Smooth muscle cell (in vitro differentiated cells): ENCODE data around the gene PIPOX. TPM values are rescaled to one million over a fixed set of nuclear protein-coding genes. Genes with fewer than 3 reads are reported as not detected.

Experiments used
- DNase-seq: peaks from one replicate; lab custom pipeline; 2025; ENCODE audit not compliant: unreplicated experiment; lab: John Stamatoyannopoulos, UW
- H2AFZ ChIP-seq: fragments of 200-600 bp; sonication (generic); 2 replicates; pipeline ENCODE4 v1.6.0; 2016; ENCODE audit warnings: antibody characterized with exemption, low read depth, mild to moderate bottlenecking
- H3F3A ChIP-seq: fragments of 200-600 bp; sonication (generic); 2 replicates; pipeline ENCODE4 v1.6.0; 2017; ENCODE audit warnings: antibody characterized with exemption, low read depth
- H3K27ac ChIP-seq: fragments of 200-600 bp; sonication (generic); 2 replicates; pipeline ENCODE4 v1.5.1; 2016; ENCODE audit warnings: low read depth, mild to moderate bottlenecking
- H3K27me3 ChIP-seq: fragments of 200-600 bp; sonication (generic); 2 replicates; pipeline ENCODE4 v1.6.1; 2016; ENCODE audit warnings: low read depth, mild to moderate bottlenecking
- H3K36me3 ChIP-seq: fragments of 200-600 bp; sonication (generic); 2 replicates; pipeline ENCODE4 v1.5.1; 2016; ENCODE audit warnings: low read depth
- H3K4me1 ChIP-seq: fragments of 200-600 bp; sonication (generic); 2 replicates; pipeline ENCODE4 v1.5.1; 2016; ENCODE audit warnings: low read depth
- H3K4me2 ChIP-seq: fragments of 200-600 bp; sonication (generic); 2 replicates; pipeline ENCODE4 v1.6.0; 2016; ENCODE audit warnings: mild to moderate bottlenecking
- H3K4me3 ChIP-seq: fragments of 200-600 bp; sonication (generic); 2 replicates; pipeline ENCODE4 v1.5.1; 2016; ENCODE audit warnings: mild to moderate bottlenecking
- H3K79me2 ChIP-seq: fragments of 200-600 bp; sonication (generic); 2 replicates; pipeline ENCODE4 v1.6.0; 2016; ENCODE audit warnings: low read depth, mild to moderate bottlenecking
- H3K9ac ChIP-seq: fragments of 200-600 bp; sonication (generic); 2 replicates; pipeline ENCODE4 v1.6.0; 2016; ENCODE audit warnings: low read depth
- H3K9me3 ChIP-seq: fragments of 200-600 bp; sonication (generic); replicated peaks from 2 replicates; pipeline ENCODE4 v1.5.1; 2016; ENCODE audit warnings: low read depth
- H4K20me1 ChIP-seq: fragments of 200-600 bp; sonication (generic); 2 replicates; pipeline ENCODE4 v1.6.0; 2016; ENCODE audit warnings: low read depth
- WGBS: methylation state at CpG from one replicate; pipeline ENCODE4 v1.1.7; 2016; ENCODE audit warnings: low lambda C conversion rate; 5-methylcytosine and 5-hydroxymethylcytosine counted together
- polyA plus RNA-seq: library from polyadenylated mRNA; unstranded; fragments of >200 nt; fragmentation: Nextera tagmentation; extraction: Ambion mirVana; gene quantifications from 2 replicates; pipeline ENCODE4 v1.2.1, GENCODE V29; 2016
- total RNA-seq: library from RNA; depleted of rRNA; stranded (reverse); fragments of >200 nt; gene quantifications from 2 replicates; pipeline ENCODE4 v1.2.3, GENCODE V29; 2014
- TF ChIP-seq, protein P1 (sequence below): fragments of 200-600 bp; sonication (generic); IDR thresholded peaks from 2 replicates; pipeline ENCODE4 v1.5.1; 2017; ENCODE audit warnings: borderline replicate concordance, mild to moderate bottlenecking, antibody characterized with exemption; ENCODE audit not compliant: insufficient read depth, poor library complexity, severe bottlenecking

PIPOX gene
- total and polyA plus RNA-seq, 2 experiments from 2014 or later = 0.63 to 1.3 TPM

DNA sequence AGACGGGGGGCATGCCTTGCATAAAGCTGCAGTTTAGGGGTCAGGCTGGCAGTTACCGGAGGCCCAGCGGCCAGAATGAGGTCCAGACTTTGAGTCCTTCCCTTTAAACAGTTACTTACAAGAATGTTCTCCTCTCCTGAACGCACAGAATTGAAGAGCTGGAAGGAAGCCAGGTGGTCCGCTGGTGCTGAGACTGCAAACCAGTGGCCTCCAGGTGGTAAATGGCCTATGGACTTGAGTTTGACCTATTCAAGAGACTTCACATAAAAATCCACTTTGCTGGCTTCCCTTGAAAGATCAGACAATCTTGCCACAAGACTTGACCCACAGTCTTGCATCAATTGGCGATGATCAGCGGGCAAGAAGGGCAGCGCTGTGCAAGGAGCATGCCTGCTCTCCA is 22.4 kb upstream of the PIPOX start:
- Histone ChIP-seq H3K4me1 (peaks cover 18% of the 10 kb centered on the region), H3K27me3 (peaks cover 56% of the 10 kb centered on the region), H2AFZ (no peak overlapping the region), H3F3A (no peaks in the 10 kb centered on the region), H3K9me3 (no peaks in the 10 kb centered on the region), H3K27ac (no peak overlapping the region), H3K4me3 (no peak overlapping the region), H4K20me1 (no peaks in the 10 kb centered on the region), H3K4me2 (no peak overlapping the region), H3K9ac (no peak overlapping the region), H3K79me2 (no peaks in the 10 kb centered on the region), H3K36me3 (no peaks in the 10 kb centered on the region)
- TF ChIP-seq, protein P1, sequence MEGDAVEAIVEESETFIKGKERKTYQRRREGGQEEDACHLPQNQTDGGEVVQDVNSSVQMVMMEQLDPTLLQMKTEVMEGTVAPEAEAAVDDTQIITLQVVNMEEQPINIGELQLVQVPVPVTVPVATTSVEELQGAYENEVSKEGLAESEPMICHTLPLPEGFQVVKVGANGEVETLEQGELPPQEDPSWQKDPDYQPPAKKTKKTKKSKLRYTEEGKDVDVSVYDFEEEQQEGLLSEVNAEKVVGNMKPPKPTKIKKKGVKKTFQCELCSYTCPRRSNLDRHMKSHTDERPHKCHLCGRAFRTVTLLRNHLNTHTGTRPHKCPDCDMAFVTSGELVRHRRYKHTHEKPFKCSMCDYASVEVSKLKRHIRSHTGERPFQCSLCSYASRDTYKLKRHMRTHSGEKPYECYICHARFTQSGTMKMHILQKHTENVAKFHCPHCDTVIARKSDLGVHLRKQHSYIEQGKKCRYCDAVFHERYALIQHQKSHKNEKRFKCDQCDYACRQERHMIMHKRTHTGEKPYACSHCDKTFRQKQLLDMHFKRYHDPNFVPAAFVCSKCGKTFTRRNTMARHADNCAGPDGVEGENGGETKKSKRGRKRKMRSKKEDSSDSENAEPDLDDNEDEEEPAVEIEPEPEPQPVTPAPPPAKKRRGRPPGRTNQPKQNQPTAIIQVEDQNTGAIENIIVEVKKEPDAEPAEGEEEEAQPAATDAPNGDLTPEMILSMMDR = no peak
- WGBS = 90% methylated on average over 8 of the region's 8 CpGs
- no peak for DNase-seq

DNA sequence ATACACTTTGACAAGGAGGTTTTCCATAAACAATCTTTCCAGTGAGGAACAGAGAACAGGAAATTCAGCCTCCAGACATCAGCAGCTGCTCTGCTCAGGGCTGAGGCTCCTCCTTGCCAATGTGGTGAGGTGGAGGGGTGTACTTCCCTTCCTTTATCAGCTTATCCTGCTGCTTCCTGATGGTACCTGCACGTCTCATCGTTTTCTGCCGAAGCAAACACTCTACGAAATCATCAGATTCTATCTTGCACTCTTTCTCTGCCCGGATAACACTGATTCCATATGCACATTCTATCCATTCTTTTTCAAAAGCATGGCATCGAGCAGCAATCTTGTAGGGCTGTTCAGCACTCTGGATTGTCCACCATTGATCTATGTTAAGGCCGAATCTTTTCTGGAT is 21.7 kb upstream of the PIPOX start:
- no peak overlapping the region for H3K4me2 ChIP-seq
- no peaks in the 10 kb centered on the region for H3K9me3 ChIP-seq
- H2AFZ ChIP-seq = no peak overlapping the region
- 83% methylated on average over 7 of the region's 7 CpGs for WGBS
- TF ChIP-seq, protein P1 = no peak
- H3F3A ChIP-seq = no peaks in the 10 kb centered on the region
- no peak for DNase-seq
- H3K79me2 ChIP-seq = no peaks in the 10 kb centered on the region
- peaks cover 18% of the 10 kb centered on the region for H3K4me1 ChIP-seq
- no peaks in the 10 kb centered on the region for H3K36me3 ChIP-seq
- H3K27me3 ChIP-seq = peaks cover 56% of the 10 kb centered on the region
- no peak overlapping the region for H3K4me3 ChIP-seq
- H3K27ac ChIP-seq = no peak overlapping the region
- no peak overlapping the region for H3K9ac ChIP-seq
- no peaks in the 10 kb centered on the region for H4K20me1 ChIP-seq

DNA sequence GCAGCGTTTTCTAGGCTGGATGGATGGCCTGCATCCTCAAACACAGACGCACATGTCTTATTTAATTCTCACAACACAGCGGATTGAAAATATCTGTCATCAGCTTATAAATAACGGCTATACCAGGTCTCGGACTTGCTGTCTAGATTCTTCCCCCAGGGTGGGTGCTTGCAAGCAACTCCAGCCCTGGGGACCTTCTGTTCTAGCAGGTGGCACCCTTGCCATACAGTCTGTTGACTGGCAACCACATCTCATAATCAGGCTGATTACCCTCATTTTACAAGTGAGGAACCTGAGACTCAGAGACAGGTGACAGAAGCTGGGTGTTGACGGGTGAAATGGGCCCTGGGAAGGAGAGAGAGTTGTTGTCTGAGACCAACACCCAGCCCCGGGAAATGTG is 20.9 kb upstream of the PIPOX start:
- H4K20me1 ChIP-seq = no peaks in the 10 kb centered on the region
- H3F3A ChIP-seq = no peaks in the 10 kb centered on the region
- 93% methylated on average over 7 of the region's 7 CpGs for WGBS
- no peaks in the 10 kb centered on the region for H3K79me2 ChIP-seq
- no peak overlapping the region for H2AFZ ChIP-seq
- DNase-seq = no peak
- no peak overlapping the region for H3K9ac ChIP-seq
- peaks cover 18% of the 10 kb centered on the region for H3K4me1 ChIP-seq
- H3K27me3 ChIP-seq = peaks cover 49% of the 10 kb centered on the region
- H3K36me3 ChIP-seq = no peaks in the 10 kb centered on the region
- H3K27ac ChIP-seq = no peak overlapping the region
- TF ChIP-seq, protein P1 = no peak
- H3K4me2 ChIP-seq = no peak overlapping the region
- no peaks in the 10 kb centered on the region for H3K9me3 ChIP-seq
- no peak overlapping the region for H3K4me3 ChIP-seq

DNA sequence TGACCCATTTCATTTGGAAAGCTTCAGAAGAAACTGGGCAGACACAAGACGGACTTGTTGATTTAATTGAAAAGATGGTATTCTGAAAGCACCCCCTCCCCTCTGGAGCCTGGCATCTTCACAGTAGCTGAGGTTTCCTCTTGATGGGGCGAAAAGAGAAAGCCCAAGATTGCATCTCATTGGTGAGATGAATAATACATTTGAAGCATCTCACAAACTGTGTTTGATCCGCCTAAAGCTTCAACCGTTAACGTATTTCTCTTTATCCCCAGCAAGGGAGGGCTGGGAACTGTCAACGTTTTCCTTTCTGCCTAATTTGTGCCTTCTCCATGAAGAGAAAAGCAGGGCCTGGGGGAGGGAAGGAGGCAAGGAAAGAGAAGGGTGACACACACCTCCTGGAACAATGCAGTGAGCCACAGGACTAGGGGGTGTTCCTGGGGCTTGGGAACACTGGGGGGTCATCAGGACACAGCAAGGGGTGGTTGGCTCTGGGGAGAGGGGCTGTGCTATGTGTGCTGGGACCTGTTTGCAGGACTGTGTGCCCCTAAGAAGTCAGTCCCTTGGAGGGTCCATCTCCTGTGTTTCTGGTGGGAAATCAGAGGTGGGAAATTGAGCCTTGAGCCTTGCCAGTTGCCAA is 18.5 kb upstream of the PIPOX start:
- no peak overlapping the region for H3K27ac ChIP-seq
- H3K36me3 ChIP-seq = no peaks in the 10 kb centered on the region
- DNase-seq = no peak
- TF ChIP-seq, protein P1 = no peak
- no peaks in the 10 kb centered on the region for H3K79me2 ChIP-seq
- no peak overlapping the region for H3K4me2 ChIP-seq
- H3K9ac ChIP-seq = no peak overlapping the region
- H4K20me1 ChIP-seq = no peaks in the 10 kb centered on the region
- peaks cover 17% of the 10 kb centered on the region for H3K4me1 ChIP-seq
- no peak overlapping the region for H3K4me3 ChIP-seq
- no peaks in the 10 kb centered on the region for H3K9me3 ChIP-seq
- 77% methylated on average over 6 of the region's 6 CpGs for WGBS
- no peaks in the 10 kb centered on the region for H3F3A ChIP-seq
- peaks cover 26% of the 10 kb centered on the region for H3K27me3 ChIP-seq
- no peak overlapping the region for H2AFZ ChIP-seq
